Midbrain (tissue), 1 donor: Measurements from ENCODE around the gene NPM1.

Source experiments
- DNase-seq: peaks from one replicate; lab custom pipeline; 2025; lab: John Stamatoyannopoulos, UW

NPM1 gene

GRCh38 chr5:171450423-171451331 is 63.0 kb downstream of the NPM1 start:
- no peak for DNase-seq

- DNase-seq: no peak
These were observed 63.8 kb downstream of the NPM1 start for GRCh38 chr5:171451421-171451820.

GRCh38 chr5:171453056-171453725 is 65.5 kb downstream of the NPM1 start:
- DNase-seq: no peak

GRCh38 chr5:171453988-171454387 is 66.3 kb downstream of the NPM1 start:
- DNase-seq: no peak

GRCh38 chr5:171454549-171454948 is 66.9 kb downstream of the NPM1 start:
- no peak for DNase-seq

- no peak for DNase-seq
These were observed 67.9 kb downstream of the NPM1 start for GRCh38 chr5:171455522-171455921.

GRCh38 chr5:171457208-171457981 is 69.7 kb downstream of the NPM1 start:
- DNase-seq: no peak

GRCh38 chr5:171459839-171460238 is 72.2 kb downstream of the NPM1 start:
- no peak for DNase-seq
